ENCODE measurements around the gene CHD1.

The CHD1 gene

DNA sequence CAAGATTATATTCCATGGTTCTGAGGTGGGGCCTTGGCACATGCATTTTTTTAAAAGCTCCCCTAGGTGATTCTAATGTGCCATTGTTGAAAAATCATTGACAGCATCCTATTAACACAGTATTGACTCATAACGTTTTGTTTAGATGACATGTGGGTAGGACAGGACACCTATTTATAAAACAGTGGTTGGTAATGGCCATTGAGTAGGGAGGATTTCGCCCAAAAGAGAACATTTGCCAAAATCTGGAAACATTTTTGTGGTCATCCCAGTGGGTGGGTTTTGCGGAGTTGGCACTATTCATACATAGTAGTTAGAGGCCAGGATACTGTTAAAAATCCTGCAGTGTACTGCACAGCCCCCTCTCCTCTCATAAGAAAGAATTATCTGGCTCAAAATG lies 6.4 kb upstream of the CHD1 start:
- no peak for DNase-seq

DNA sequence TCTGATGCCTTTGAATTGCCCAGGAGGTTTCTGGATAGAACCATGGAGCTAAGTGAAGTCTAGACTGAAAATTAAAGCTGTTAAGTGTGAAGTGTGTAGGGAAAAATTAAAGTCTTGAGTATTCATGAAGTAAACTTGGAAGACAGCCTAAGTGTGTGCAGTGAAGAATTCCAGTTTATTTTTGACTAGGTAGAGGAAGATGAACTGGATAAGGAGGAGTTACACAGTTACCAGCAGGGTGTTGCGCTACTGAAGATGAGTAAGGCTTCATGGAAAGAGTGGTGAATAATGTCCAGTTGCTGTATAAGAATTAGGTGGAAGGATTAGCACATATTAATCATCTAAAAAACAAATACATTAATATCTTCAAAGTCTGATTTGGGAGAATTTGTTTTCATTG lies 5.7 kb upstream of the CHD1 start:
- DNase-seq, result no peak

DNA sequence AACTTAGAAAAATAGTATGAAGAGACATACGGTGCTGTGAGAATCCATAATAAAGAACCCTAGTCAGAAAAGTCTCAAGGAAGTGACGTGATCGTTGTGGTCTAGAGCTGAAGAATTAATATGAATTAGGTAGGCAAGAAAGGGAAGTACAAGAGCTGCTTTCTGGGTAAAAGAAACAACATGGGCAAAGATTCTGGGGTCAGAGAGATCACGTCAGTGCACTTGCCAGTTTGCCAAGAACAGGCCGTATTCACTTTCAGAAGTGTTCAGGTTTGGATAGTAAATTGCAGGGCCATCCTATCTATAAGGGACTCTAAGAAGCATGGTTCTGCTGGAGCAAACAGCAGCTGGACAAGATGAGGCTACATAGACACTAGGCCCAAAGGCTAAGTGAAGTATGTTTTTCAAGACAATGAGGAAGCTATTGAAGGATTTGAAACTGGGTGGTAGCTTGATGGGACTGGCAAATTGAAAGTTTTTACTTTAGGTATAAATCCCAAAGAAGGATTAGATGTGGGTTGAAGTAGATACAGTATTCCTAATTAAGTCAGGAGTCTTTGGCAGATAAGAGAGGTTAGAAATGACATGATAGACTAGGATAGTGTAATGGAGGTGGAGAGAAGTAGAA lies 4.8 kb upstream of the CHD1 start:
- DNase-seq, result no peak

DNA sequence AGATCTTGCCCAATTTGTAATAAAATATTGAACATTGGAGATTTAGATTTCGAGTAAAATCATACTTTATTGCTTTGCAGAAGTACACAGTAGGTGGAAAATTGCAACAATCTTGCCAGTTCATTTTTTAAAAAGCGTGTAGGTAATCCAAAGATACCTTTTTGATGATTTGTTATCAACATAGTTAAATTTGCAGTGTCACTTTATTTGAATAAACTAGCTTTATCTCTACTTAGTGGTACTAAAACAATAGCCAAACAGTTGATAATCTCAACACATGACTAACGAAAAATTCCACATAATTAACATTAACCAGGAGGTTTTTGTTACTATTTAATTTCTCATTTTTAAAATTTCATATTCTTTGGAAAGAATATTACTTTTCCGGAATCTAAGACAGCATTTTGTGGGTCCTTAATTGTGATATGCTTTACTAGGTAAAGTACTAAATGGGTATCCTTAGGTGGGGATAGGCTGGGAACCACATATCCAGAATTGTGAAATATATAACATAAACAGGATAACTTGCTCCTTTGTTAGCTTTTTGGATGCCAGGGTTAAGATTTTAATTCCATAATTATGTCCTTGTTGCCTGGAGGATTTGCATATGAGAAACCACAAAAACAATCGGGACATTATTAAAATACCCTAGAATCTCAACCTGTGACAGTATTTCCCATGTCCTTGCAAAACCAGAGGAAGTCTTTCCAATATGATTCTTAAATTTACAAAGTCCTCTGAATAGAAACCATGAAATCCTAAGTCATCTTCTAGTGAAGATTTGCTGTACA lies 2.4 kb upstream of the CHD1 start:
- DNase-seq, result no peak

DNA sequence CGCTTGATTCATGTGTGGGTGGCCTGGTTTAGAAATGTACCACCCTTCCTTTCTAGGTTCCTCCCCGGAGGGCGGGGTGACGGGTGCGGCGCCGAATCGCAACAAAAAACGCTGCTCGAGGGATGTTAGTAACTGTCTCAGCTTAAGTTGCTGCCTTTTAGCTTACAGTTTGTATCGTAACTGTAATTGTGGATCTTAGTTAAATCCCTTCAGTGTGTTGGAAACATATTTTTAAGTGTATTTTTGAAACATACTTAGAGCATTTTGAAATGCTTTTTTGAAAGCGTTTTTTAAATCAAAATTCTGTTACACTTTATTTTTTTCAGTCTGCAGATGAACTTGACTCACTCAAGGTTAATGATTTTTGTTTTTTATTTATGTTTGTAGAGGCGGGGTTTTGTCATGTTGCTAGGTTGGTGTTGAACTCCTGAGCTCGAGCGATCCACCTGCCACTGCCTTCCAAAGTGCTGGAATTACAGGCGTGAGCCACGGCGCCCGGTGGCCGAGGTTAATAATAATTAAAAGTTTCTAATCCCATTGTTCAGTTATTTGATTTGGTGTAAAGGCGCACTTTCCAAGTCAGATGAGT lies 997 bp upstream of the CHD1 start:
- peak; percentile 0 for DNase-seq

DNA sequence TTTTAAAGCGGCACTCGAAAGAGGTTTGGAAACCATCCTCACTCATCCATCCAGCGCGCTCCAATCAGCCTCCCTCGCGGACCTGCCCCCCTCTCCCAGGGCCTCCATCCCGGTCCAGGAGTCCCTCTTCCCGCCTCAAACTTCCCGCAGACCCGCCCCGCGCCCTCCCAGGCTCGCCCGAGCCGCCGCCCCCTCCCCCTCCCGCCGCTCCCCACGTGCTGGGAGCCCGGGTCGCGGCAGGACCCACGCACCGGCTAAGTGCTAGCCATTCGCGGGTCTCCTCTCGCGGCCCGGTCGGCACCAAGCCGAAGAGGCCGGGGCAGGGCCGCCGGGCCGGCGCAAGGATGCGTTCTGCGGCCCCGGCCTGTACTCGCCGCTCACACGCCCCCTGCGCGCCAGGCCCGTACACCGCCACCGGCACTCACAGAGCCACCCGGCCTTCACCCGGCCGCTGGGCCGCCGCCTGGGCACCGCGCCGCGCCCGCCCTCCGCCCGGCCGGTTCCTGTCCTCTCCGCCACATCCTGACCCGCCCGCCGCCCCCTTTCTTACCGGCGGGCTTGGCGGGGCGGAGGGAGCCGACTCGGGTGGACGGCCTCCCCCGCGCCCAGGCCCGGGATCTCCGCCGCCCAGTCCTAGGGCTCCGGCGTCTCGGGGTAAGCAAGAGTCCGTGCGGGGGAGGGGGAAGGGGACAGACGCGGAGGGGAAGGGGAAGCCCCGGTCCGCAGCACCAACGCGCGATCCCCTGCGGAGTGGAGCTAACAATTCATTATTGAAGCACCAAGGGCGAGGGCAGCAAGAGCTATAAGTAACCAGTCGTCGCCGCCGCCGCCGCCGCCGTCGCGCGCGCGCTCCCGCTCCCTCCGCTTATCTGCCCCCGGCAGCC lies 576 bp downstream of the CHD1 start:
- DNase-seq, result peak; percentile 57

DNA sequence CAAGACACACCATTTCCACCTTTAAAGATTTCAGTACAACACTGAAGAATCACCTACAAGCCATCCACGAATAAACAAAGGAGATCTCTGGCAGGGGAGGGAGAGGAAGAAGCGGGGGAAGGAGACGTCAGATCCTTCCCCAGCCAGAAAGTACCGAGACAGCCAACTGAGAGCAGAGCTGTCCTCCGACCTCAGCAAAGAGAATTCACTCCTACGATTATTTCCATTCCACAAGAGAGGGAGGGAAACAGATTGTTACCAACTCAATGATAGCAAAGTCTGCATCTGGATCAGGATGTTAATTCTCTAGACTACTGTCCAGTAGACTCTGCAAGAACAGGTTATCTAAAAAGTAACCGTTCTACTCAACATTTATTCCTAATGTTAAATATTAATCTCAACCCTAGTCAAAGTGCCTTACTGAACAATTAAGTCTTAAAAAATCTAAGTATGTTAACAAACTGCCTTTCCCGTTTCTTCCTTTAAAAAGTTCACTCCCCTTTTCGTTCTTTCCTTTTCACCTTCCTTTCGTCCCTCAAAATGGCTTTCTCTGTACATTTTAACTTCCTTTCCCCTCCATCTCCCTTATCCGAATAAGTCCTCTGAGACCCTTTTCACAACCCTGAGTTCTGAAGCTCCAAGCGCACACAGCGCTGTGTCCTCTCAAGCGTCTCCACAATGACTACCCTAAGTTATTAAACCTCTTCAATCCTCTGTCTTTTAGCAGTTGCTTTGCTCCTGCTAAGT lies 1.4 kb downstream of the CHD1 start:
- DNase-seq, result no peak

DNA sequence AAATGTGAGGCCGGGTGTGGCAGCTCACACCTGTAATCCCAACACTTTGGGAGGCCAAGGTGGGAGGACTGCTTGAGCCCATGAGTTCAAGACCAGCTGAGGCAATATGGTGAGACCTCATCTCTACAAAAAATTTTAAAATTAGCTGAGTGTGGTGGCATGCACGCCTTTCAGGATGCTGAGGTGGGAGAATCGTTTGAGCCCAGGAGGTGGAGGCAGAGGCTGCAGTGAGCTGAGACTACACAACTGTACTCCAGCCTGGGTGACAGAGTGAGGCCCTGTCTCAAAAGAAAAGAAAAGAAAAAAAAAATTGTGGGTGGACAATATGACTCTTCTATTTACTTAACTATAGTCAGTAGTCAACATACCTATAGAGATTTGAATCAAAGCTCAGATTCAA lies 4.8 kb downstream of the CHD1 start:
- DNase-seq, result no peak

DNA sequence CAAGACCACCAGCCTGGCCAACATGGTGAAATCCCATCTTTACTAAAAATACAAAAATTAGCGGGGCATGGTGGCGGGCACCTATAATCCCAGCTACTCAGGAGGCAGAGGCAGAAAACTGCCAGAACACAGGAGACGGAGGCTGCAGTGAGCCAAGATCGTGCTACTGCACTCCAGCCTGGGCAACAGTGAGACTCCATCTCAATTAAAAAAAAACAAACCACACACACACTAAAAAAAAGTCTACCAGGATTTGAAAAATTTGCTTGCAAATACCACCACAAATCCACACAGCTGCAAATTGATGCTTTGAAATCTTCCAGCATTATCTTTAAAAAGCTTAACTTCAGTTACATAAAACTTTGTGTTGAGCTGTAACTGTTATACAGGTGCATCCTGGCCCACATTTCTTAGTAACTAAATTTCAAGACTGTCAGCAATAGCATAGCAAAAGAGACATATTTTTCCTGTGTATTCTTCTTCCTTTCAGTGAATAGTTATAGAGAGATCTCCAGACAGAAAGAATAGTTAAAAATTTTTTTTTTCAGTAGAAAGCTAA lies 6.8 kb downstream of the CHD1 start:
- DNase-seq, result no peak

DNA sequence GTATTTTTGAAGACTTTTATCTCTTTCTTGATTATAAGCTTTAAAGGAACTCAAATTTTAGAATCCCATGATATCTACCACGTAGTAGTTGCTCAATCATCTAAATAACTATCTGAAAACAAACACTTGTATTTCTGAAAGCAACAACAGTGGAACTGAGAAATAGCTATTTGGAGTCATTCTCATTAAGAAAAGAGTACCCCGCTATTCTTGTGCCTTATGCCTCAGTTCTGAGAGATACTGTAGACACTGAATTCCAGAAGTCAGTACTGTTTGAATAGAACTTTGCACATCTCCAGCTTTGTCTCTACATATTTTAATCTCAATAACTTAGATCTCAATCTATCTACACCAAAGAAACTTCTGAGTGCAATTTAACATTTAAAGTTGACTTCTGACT lies 11.4 kb downstream of the CHD1 start:
- DNase-seq, result no peak

DNA sequence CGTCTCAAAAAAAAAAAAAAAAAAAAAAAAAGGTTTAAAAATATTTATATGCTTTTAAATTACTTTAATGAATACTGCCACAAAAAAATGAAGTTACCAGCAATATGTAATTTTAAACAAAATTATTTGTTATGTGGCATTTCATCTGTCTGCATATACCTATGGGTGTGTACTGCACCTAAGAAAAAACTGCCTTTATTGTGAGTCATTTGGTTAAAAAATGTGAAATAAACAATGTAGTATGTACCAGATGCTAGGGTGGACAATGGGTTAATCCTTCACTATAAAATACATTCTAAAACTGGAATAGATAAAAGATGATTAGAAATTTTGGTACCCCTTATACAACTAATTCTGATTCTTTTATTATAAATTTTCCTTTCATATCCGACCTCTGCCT lies 12.3 kb downstream of the CHD1 start:
- DNase-seq, result no peak

DNA sequence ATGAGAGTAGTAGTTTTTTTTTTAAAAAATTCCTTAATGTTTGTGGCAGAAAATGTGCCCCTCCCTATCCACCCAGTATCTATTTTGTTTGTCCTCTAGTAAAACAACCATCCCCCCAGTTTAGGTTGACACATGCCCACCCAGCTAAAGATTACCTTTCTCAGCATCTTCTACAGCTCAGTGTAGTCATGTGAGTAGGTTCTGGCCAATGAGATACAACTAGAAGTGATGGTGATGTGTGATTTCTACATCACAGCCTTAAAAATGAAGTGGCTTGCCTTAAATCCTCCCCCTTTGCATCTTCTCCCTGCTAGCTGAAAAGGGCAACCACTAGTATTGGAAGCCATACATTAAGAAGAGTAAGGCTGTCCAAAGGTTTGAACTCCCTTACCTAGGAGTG lies 14.9 kb downstream of the CHD1 start:
- DNase-seq, result no peak

DNA sequence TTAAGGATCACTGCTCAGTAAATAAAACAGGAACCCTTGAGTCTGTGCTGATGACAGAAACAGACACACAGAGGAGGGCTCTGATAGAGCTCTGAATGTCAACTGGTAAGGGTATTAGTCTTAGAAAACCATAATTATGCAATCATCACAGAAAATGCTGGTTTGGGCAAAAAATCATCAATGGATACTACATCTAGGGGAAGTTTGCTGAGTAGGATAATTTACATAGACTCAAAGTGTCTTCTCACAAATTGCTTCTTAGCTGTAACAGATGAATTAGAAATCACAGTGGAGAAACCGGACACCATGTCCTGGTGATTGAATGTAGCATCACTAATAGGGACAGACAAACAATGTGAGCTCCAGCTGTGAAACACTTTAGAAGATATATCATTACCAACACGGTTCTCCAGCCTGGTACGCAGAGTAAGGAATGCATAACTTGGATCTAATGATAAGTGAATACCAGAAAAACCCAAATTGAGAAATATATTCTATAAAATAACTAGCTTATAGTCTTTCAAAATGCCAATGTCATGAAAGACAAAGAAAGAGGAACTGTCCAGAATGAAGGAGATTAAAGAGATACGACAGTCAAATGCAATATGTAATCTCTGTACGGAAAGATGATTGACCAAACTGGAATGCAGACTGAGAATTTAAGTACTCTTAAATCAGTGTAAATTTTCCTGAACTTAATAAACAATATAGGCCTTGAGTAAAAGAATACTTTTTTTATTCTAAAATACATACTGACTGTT lies 17.3 kb downstream of the CHD1 start:
- DNase-seq, result peak; percentile 62

DNA sequence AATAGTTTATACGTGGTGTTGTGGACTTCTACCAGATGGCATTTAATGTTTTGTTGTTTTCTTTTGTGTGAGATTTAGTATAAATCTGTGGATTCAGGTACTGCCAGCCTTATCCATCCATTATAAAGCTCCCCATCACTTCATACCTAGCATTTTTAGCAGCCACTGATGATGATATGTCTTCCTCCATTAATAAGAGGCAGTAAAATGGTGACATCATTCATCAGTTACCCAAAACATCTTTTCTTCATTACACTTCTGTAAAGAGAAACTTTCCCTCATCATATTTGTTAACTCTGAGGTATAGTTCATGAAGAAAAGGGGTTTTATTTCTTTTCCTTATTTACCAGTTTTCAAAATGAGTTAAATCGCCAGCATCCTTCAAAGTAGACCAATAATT lies 19.4 kb downstream of the CHD1 start:
- no peak for DNase-seq

DNA sequence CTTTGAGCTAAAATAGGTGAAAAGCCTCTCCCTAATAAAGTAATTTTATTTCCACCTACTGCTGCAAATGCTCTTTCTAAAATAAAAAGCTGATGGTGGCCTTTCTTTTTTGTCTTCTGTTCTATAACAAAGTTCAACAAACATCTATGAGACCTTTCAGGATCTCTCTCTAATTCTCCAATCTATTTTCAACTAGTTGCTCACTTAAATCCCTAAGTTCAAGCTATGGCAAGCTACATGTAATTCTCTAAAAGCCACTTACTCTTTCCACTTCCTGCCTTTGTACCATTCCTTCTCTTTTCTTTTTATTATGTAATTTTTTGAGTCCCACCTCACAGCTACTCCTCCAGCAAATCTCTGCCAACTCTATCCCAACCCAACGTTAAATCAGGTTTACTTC lies 20.9 kb downstream of the CHD1 start:
- DNase-seq, result no peak

DNA sequence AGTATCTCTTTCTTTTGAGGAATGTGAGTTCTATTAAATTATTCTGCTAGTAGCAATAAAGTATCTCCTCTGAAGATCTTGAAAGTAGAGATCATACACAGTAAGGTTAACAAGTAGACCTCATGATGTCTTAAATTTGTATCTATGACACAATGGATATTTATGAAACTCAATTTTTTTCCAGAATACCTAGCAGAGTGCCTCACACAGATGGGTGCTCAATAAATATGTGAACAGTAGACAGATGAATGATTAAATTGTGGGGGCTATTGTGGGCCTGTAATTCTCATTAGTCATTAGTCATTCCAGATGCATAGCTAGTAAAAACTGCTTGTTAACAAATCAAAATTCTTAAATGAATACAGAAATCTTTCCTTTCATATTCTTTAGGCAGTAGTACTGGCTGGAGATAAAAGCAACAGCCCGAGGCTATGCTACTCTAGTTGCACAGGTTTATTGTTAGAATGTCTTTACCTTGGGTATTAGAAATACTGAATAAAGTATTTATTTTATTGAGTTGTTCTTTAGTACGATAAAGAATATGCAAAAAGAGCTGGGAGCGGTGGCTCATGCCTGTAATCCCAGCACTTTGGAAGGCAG lies 22.0 kb downstream of the CHD1 start:
- no peak for DNase-seq

DNA sequence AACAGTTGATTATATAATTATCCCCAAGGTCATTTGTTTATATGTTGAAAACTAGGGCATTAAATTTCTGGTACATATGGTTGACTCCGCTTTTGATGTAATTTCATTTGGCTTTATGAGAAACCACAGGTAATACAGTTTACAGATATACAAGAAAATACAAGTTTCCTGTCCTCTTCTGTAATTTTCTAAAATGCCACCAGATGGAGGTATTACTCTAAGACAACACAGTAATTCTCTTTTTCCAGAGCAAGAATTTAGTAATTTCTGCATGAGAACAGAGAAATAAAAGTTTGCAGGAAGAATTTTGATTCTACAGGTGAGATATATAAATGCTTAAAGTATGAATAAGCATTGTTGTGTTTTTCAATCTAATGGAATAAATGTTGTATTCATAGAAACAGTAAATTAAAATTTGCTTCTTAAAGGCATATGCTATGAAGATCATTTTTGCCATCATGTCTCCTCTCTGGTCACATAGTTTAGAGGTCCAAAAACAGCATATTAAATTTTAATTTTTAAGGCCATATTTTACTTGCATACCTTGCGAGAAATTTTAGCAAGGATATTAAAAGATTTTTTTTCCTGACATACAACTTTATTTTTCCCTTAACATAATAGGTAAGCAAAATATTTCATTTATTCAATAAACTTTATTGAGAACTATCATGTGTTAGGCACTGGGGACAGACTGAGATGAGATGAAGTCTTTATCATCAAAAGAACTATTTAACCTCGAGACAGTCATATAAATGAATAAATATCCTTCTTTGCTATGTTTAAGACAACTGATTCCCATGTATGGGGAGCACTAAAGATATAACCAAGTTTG lies 22.7 kb downstream of the CHD1 start:
- peak; percentile 6 for DNase-seq

DNA sequence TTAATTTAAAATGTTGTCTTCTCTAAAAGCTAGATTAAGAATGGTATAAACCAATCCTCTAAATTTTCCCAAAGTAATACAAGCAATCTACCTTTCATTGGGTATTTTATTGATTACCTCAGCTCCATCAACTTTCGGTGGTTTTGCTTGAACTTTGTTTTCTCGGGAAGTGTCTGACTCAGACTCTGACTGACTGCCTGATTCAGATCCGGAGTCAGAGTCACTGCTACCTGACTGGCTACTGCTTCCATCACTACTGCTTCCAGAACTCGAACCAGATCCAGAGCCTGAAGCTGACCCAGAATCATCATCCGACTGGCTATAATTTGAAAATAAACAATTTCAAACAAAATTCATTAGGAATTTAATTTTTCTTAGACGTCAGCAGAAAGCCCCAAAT lies 24.0 kb downstream of the CHD1 start:
- DNase-seq, result no peak

DNA sequence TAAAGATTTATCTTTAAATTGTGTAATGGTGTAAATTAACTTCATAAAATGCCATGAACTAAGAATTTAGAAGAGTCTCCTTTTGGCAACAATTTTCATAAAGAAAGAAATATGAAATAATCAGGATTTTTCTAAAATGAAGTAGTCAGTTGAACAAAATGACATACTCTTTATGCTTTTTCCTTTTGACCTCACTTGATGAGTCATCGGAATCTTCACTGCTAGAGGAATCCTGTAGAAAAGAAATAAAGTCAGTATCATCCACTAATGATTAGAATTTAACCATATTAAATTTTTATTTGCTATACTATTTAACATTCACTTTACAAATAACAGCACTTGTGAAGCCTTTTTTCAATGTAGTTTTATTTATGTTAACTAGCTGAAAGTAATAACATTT lies 26.1 kb downstream of the CHD1 start:
- DNase-seq, result no peak

DNA sequence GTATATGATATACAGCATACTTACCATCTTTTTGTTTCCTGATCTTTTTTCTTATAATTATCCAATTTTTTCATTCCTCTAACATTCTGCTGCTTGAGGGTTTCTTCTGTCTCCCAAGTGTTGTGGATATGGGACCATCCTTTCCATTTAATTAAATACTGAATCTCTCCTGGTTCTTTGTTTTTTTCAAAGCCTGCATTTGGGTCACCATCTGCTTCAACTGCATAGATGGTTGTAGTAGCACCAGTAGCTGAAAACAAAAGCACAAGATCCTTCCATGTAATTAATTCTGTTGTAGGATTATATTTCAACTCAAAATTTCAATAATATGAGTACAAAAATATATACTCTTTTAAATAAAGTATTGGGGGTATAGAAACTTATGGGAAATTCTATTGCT lies 29.4 kb downstream of the CHD1 start:
- DNase-seq, result no peak

All from NCI-H146 (cell line).